ENCODE measurements around the gene SCN8A. TPM values are rescaled to one million over a fixed set of nuclear protein-coding genes. Genes with fewer than 3 reads are reported as not detected.

The SCN8A gene
- polyA plus RNA-seq, 2 of the 4 experiments (the other 2 are of a cell fraction): 1.8 to 4.8 TPM

DNA sequence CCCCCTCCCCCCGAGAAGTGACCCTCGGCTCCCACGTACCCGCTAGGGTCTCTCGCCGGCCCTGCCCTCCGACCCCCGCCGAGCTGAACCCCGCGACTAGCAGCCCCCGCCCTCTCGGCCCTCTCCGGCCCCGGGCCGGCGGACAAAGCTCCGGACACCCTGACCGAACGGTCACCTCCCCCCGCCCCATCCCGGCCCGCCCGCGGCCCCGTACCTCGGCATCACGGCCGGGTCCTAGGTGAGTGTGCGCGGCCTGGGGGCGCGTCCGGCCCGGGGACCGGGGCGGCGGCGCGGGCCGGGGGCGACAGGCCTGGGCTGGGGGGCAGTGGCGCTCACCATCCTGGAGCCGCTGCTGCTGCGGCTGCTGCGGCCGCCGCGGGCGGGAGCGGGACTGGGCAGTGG is 257.3 kb downstream of the SCN8A start, which contains the start of gene FIGNL2:
Gene FIGNL2, minus strand, starts transcription at position 393 of the 402 bp plus-strand sequence. CDS start 26,305 bp downstream, outside the sequence.
- ChIA-PET CTCF (no interaction called here), POLR2A (no interaction called here)
- Histone ChIP-seq H3K4me3 (peak within 1 kb of the TSS; percentile 76), H3K9me3 (no peaks in the 10 kb centered on the region), H3K27ac (peak within 1 kb of the TSS; percentile 48 to 74; a peak in 4 of 6 replicates), H3K4me1 (peaks cover 5% of the 10 kb centered on the region; the same call in 1 of the 3 replicates), H3K4me2 (peak within 1 kb of the TSS; percentile 99)
- WGBS (ENCODE audit: missing lambda C conversion rate): 13% methylated on average over 4 of the region's 51 CpGs
- no peak for DNase-seq (ENCODE audit: low read depth in 1 of 2, low spot score in 1 of 2)
- ATAC-seq: peak in 1 of 2 experiments; percentile 6; a peak in 1 of 6 replicates
- TF ChIP-seq, protein P1, sequence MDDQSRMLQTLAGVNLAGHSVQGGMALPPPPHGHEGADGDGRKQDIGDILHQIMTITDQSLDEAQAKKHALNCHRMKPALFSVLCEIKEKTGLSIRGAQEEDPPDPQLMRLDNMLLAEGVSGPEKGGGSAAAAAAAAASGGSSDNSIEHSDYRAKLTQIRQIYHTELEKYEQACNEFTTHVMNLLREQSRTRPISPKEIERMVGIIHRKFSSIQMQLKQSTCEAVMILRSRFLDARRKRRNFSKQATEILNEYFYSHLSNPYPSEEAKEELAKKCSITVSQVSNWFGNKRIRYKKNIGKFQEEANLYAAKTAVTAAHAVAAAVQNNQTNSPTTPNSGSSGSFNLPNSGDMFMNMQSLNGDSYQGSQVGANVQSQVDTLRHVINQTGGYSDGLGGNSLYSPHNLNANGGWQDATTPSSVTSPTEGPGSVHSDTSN (IDR thresholded peaks at IDR 0.05): no peak
- no peak for TF ChIP-seq FOSL2 (IDR thresholded peaks at IDR 0.05)
- TF ChIP-seq FOSL2 (CRISPR knock-in tag; IDR thresholded peaks at IDR 0.05): no peak
- TF ChIP-seq, protein P2, sequence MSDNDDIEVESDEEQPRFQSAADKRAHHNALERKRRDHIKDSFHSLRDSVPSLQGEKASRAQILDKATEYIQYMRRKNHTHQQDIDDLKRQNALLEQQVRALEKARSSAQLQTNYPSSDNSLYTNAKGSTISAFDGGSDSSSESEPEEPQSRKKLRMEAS (IDR thresholded peaks at IDR 0.05): no peak
- TF ChIP-seq ESRRA (IDR thresholded peaks at IDR 0.05; ENCODE audit: borderline replicate concordance, low read length): no peak
- TF ChIP-seq CHD2 (IDR thresholded peaks at IDR 0.05; ENCODE audit: low read length, partially characterized antibody): no peak
- TF ChIP-seq, protein P3, sequence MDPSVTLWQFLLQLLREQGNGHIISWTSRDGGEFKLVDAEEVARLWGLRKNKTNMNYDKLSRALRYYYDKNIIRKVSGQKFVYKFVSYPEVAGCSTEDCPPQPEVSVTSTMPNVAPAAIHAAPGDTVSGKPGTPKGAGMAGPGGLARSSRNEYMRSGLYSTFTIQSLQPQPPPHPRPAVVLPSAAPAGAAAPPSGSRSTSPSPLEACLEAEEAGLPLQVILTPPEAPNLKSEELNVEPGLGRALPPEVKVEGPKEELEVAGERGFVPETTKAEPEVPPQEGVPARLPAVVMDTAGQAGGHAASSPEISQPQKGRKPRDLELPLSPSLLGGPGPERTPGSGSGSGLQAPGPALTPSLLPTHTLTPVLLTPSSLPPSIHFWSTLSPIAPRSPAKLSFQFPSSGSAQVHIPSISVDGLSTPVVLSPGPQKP (IDR thresholded peaks at IDR 0.05; ENCODE audit: low read depth, low read length): no peak
- no peak for TF ChIP-seq NR3C1 (IDR thresholded peaks at IDR 0.05)
- TF ChIP-seq RFX5 (IDR thresholded peaks at IDR 0.05): no peak
- TF ChIP-seq, protein P4, sequence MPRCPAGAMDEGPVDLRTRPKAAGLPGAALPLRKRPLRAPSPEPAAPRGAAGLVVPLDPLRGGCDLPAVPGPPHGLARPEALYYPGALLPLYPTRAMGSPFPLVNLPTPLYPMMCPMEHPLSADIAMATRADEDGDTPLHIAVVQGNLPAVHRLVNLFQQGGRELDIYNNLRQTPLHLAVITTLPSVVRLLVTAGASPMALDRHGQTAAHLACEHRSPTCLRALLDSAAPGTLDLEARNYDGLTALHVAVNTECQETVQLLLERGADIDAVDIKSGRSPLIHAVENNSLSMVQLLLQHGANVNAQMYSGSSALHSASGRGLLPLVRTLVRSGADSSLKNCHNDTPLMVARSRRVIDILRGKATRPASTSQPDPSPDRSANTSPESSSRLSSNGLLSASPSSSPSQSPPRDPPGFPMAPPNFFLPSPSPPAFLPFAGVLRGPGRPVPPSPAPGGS (IDR thresholded peaks at IDR 0.05): no peak
- TF ChIP-seq RCOR1 (IDR thresholded peaks at IDR 0.05; ENCODE audit: low read depth, low read length): no peak
- TF ChIP-seq NFE2L2 (conservative IDR thresholded peaks at IDR 0.05; ENCODE audit: low read length): no peak
- TF ChIP-seq MYC (IDR thresholded peaks at IDR 0.05; ENCODE audit: borderline replicate concordance, low read length): no peak
- TF ChIP-seq FOXS1 (CRISPR knock-in tag; IDR thresholded peaks at IDR 0.05): no peak
- no peak for TF ChIP-seq EP300 (IDR thresholded peaks at IDR 0.05)
- TF ChIP-seq CBX8 (IDR thresholded peaks at IDR 0.05): no peak
- FAIRE-seq: no peak

DNA sequence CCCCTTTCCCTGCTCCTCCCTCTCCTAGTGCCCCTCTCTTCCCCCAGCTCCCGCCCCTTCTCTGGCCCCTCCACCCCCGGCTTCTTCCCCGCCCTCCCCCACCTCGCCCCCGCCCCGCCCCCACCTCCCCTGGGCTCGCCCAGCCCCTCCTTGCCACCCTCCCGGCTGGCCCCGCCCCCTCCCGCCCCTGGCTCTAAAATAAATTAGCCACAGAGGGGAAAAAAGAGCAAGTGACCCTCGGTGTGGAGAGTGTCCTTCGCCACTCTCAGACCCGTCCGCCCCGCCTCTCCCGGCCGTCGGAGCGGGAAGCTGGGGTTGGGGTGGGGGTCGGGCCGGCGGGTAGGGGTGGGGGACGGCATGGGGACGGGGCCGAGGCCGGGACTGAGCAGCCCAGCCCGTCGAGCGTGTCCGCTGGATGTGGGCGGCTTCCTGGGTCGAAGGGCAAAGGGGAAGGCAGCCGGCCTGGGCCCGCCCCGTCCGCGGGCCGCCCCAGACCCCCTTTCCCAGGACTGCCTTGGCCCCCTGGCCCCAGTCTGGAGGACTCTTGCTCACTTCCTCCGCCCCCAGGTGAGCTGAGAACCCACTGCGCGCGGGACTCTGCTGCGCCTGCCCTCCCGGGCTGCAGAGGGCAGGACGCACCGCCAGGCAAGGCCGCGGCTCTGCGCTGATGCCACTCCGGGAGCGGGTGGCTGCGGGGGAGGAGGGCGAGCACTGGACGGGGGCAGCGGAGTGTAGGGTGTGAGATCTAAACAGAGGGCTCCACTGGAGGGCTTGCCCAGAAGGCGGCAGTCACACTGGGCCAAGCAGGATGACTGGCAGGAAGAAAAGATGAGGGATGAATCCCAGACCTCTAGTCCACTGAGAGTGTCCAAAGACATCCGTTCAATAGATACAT is 258.1 kb downstream of the SCN8A start:
- POLR2A ChIA-PET: interaction anchor here (1.5 kb wide), 1 partner anchor 28 kb away, joined by 3 read pairs; no protein-coding TSS in a partner anchor
- Histone ChIP-seq H3K27ac (peak overlapping the region in 1 of 2 experiments; percentile 74; a peak in 3 of 6 replicates), H3K4me1 (peaks cover 5% of the 10 kb centered on the region; the same call in 1 of the 3 replicates), H3K4me2 (peak overlapping the region; percentile 99), H3K4me3 (peak overlapping the region; percentile 76; the same call in 2 of the 3 replicates), H3K9me3 (no peaks in the 10 kb centered on the region)
- FAIRE-seq (no peak), DNase-seq (ENCODE audit: low read depth in 1 of 2, low spot score in 1 of 2) (no peak), ATAC-seq (no peak)
- 88% methylated on average over 31 of the region's 57 CpGs for WGBS (ENCODE audit: missing lambda C conversion rate)
- CTCF ChIA-PET: interaction anchor here (0.8 to 2.4 kb wide), 3 partner anchors 13 to 44 kb away, joined by 3 to 12 read pairs (median 8); no protein-coding TSS in a partner anchor
- TF ChIP-seq, protein P5, sequence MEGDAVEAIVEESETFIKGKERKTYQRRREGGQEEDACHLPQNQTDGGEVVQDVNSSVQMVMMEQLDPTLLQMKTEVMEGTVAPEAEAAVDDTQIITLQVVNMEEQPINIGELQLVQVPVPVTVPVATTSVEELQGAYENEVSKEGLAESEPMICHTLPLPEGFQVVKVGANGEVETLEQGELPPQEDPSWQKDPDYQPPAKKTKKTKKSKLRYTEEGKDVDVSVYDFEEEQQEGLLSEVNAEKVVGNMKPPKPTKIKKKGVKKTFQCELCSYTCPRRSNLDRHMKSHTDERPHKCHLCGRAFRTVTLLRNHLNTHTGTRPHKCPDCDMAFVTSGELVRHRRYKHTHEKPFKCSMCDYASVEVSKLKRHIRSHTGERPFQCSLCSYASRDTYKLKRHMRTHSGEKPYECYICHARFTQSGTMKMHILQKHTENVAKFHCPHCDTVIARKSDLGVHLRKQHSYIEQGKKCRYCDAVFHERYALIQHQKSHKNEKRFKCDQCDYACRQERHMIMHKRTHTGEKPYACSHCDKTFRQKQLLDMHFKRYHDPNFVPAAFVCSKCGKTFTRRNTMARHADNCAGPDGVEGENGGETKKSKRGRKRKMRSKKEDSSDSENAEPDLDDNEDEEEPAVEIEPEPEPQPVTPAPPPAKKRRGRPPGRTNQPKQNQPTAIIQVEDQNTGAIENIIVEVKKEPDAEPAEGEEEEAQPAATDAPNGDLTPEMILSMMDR (IDR thresholded peaks at IDR 0.05): no peak
- TF ChIP-seq TP53 (CRISPR knock-in tag; IDR thresholded peaks at IDR 0.05) (no peak), EHF (CRISPR knock-in tag; IDR thresholded peaks at IDR 0.05) (no peak), MYC (IDR thresholded peaks at IDR 0.05; ENCODE audit: borderline replicate concordance, low read length) (no peak), RCOR1 (IDR thresholded peaks at IDR 0.05; ENCODE audit: low read depth, low read length) (no peak), TFCP2L1 (CRISPR knock-in tag; IDR thresholded peaks at IDR 0.05) (no peak), CHD2 (IDR thresholded peaks at IDR 0.05; ENCODE audit: low read length, partially characterized antibody) (no peak), NPAS2 (CRISPR knock-in tag; IDR thresholded peaks at IDR 0.05; ENCODE audit: borderline replicate concordance) (no peak), KDM5A (IDR thresholded peaks at IDR 0.05) (no peak), RNF2 (IDR thresholded peaks at IDR 0.05; ENCODE audit: borderline replicate concordance, low read depth) (no peak), FOSL2 (IDR thresholded peaks at IDR 0.05) (no peak), FOSL2 (CRISPR knock-in tag; IDR thresholded peaks at IDR 0.05) (no peak), SREBF2 (IDR thresholded peaks at IDR 0.05) (no peak), POLR2AphosphoS2 (conservative IDR thresholded peaks at IDR 0.05; ENCODE audit: low read length) (no peak), KDM1A (IDR thresholded peaks at IDR 0.05; ENCODE audit: low read depth) (no peak)
- TF ChIP-seq, protein P1 (IDR thresholded peaks at IDR 0.05): no peak
- TF ChIP-seq, protein P3 (IDR thresholded peaks at IDR 0.05; ENCODE audit: low read depth, low read length): no peak

Data from A549 (cell line).